Activated B cell treated with CpG ODN at 0.5 μM for 24 hours (primary cell): ENCODE results near the gene CELSR1. TPM values are rescaled to one million over a fixed set of nuclear protein-coding genes. Genes with fewer than 3 reads are reported as not detected.

Source experiments
- ATAC-seq: fragments of 200-7000 bp; cut with Tn5 transposase; one replicate; pipeline ENCODE4 v1.10.0; 2021; ENCODE audit warnings: low read depth, mild to moderate bottlenecking, moderate library complexity
- CTCF ChIA-PET: fragments of 350-600 bp; sonication (Branson Sonifier 250); formaldehyde crosslinking; loops from one replicate; lab custom pipeline; 2021; ENCODE audit warnings: antibody characterized with exemption; lab: Charles Lee
- POLR2A ChIA-PET: fragments of 350-600 bp; sonication (Branson Sonifier 250); formaldehyde crosslinking; loops from one replicate; lab custom pipeline; 2021; ENCODE audit warnings: antibody characterized with exemption; lab: Charles Lee
- DNase-seq: peaks from one replicate; pipeline ENCODE4 v3.0.0; 2022
- H3K27ac Mint-ChIP-seq: one replicate; pipeline ENCODE4 v1.8.0; 2020; ENCODE audit warnings: mixed read lengths
- H3K27me3 Mint-ChIP-seq: one replicate; pipeline ENCODE4 v1.8.0; 2021; ENCODE audit warnings: mixed read lengths
- H3K36me3 Mint-ChIP-seq: one replicate; pipeline ENCODE4 v1.8.0; 2021; ENCODE audit warnings: low read depth, mixed read lengths
- H3K4me1 Mint-ChIP-seq: one replicate; pipeline ENCODE4 v1.8.0; 2021; ENCODE audit warnings: mixed read lengths
- H3K4me3 Mint-ChIP-seq: one replicate; pipeline ENCODE4 v1.8.0; 2020; ENCODE audit warnings: mild to moderate bottlenecking, mixed read lengths
- H3K9me3 Mint-ChIP-seq: one replicate; pipeline ENCODE4 v1.8.0; 2020; ENCODE audit warnings: mixed read lengths
- CTCF ChIP-seq: fragments of 200-600 bp; IDR thresholded peaks from one replicate; pipeline ENCODE4 v1.8.0; 2022; ENCODE audit warnings: antibody characterized with exemption, mild to moderate bottlenecking
- intact Hi-C: fragments of 100-400 bp; cut with micrococcal nuclease; formaldehyde crosslinking; loops from one replicate; pipeline ENCODE4 v1.15.1; 2024
- total RNA-seq: library from RNA; stranded (reverse); gene quantifications from 2 replicates; pipeline ENCODE4 v1.2.3, GENCODE V29; 2022

The CELSR1 gene
- total RNA-seq, 1 donor from 2014 or later: 12.3 TPM

- Mint-ChIP-seq H3K9me3 (no peaks in the 10 kb centered on the region), H3K4me3 (no peak overlapping the region), H3K36me3 (peaks cover 53% of the 10 kb centered on the region), H3K27me3 (no peaks in the 10 kb centered on the region), H3K4me1 (peaks cover 20% of the 10 kb centered on the region), H3K27ac (no peak overlapping the region)
- intact Hi-C loops: loop anchor here (10.0 kb wide), 1 partner anchor 372 kb away; the partner anchor contains the start of gene CERK
- TF ChIP-seq CTCF: no peak
- CTCF ChIA-PET: no interaction called here
- ATAC-seq: no peak
- POLR2A ChIA-PET: no interaction called here
- no peak for DNase-seq
Observed at GRCh38 chr22:46362934-46363515, 174.4 kb downstream of the CELSR1 start.

DNA sequence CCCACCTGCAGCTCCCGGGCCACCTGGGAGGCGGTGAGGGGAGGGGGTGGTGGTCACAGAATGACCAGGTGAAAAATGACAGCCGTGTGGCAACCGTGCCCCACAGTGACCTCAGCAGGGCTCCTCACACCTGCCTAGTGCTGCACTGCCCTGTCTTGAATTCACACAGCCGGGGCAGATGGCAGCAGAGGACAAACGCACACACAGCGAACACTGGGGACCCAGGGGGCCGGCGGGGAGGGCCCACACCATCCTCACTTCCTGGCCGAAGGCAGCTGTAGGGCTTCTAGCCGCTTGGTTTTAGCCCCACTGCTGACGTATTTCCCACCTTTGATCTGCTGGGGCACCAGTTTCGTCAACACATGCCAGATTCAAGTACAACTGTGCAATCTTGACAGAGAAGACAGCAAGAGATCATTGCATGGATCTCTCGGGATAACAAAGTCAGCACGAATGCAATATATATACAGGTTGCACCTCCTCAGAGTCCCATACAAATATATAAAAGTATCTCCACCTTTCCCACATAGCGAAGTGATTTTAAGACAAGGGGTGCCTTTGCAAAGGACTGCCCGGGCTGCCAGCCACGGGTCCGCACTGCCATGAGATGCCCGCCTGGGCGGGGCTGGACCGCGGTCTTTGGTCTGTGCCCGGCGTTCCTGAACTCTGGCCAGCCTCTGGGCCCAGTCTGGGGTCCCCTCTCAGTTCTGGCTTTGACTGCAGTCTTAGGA is 175.1 kb downstream of the CELSR1 start:
- TF ChIP-seq CTCF: no peak
- peaks cover 55% of the 10 kb centered on the region for H3K36me3 Mint-ChIP-seq
- ChIA-PET CTCF (no interaction called here), POLR2A (interaction anchor here (0.6 kb wide), 1 partner anchor 208 kb away, joined by 3 read pairs; no protein-coding TSS in a partner anchor)
- H3K4me1 Mint-ChIP-seq: peaks cover 16% of the 10 kb centered on the region
- no peaks in the 10 kb centered on the region for H3K27me3 Mint-ChIP-seq
- DNase-seq (no peak), ATAC-seq (peak; percentile 64)
- no peak overlapping the region for H3K4me3 Mint-ChIP-seq
- no peaks in the 10 kb centered on the region for H3K9me3 Mint-ChIP-seq
- no peak overlapping the region for H3K27ac Mint-ChIP-seq
- intact Hi-C loops: loop anchor here (10.0 kb wide), 1 partner anchor 372 kb away; the partner anchor contains the start of gene CERK

DNA sequence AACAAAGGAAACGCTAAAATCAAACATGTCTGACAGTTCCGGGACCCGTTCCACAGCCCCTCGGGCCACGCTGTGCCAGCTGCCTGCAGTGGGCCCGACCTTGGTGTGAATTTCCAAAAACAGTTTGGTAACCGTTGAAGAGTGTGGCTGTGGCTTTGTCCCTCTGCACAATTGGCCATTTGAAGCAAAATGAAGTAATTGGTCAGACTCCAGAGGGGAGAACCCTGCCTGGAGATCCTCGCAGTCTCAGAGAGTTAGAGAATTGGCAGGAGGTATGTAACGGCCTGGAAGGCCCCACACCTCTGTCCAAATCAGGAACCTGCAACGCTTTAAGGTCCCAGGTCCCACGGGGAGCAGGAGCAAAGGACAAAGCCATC is 175.6 kb downstream of the CELSR1 start:
- ChIA-PET POLR2A (interaction anchor here (0.6 kb wide), 1 partner anchor 209 kb away, joined by 3 read pairs; no protein-coding TSS in a partner anchor), CTCF (no interaction called here)
- Mint-ChIP-seq H3K36me3 (peaks cover 59% of the 10 kb centered on the region), H3K27me3 (no peaks in the 10 kb centered on the region), H3K9me3 (no peaks in the 10 kb centered on the region), H3K4me1 (peaks cover 16% of the 10 kb centered on the region), H3K4me3 (no peak overlapping the region), H3K27ac (no peak overlapping the region)
- ATAC-seq (no peak), DNase-seq (no peak)
- TF ChIP-seq CTCF: no peak
- intact Hi-C loops: loop anchor here (10.0 kb wide), 1 partner anchor 373 kb away; the partner anchor contains the start of gene CERK

GRCh38 chr22:46360891-46361290 is 176.5 kb downstream of the CELSR1 start:
- Mint-ChIP-seq H3K9me3 (no peaks in the 10 kb centered on the region), H3K4me3 (no peak overlapping the region), H3K36me3 (peaks cover 62% of the 10 kb centered on the region), H3K27me3 (no peaks in the 10 kb centered on the region), H3K4me1 (peaks cover 16% of the 10 kb centered on the region), H3K27ac (no peak overlapping the region)
- no peak for ATAC-seq
- intact Hi-C loops: loop anchor here (10.0 kb wide), 1 partner anchor 374 kb away; the partner anchor contains the start of gene CERK
- DNase-seq: no peak
- CTCF ChIA-PET: no interaction called here
- POLR2A ChIA-PET: no interaction called here
- no peak for TF ChIP-seq CTCF

DNA sequence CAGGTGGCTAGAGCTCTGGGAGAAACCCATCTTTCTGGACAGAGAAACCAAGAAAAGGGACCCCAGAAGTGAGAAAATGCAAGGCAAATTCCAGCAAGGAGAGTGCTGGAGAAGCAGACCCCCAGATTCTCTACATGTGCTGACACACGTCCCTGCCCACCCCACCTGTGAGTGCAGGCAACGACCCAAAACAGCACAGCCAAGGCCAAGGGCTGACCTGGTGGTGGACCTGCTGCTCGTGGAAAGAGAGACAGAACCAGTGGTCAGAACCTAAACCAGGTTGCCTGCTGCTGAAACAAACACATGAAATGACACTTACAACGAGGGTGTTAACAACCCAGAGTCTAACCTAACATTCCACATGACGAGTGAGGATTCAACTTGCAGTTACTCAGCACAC is 177.3 kb downstream of the CELSR1 start:
- Mint-ChIP-seq H3K9me3 (no peaks in the 10 kb centered on the region), H3K27me3 (no peaks in the 10 kb centered on the region), H3K36me3 (peaks cover 66% of the 10 kb centered on the region), H3K4me3 (no peak overlapping the region), H3K27ac (no peak overlapping the region), H3K4me1 (peaks cover 19% of the 10 kb centered on the region)
- DNase-seq: no peak
- no peak for TF ChIP-seq CTCF
- CTCF ChIA-PET: no interaction called here
- POLR2A ChIA-PET: interaction anchor here (1.2 kb wide), 1 partner anchor 188 kb away, joined by 6 read pairs; no protein-coding TSS in a partner anchor
- intact Hi-C loops: loop anchor here (10.0 kb wide), 1 partner anchor 375 kb away; the partner anchor contains the start of gene CERK
- ATAC-seq: no peak
